H1 (cell line): ENCODE results near the gene GGA1. TPM values are rescaled to one million over a fixed set of nuclear protein-coding genes. Genes with fewer than 3 reads are reported as not detected.

Experiments used
- CTCF ChIA-PET: fragments of 300-600 bp; sonication (Branson Sonifier 250); formaldehyde crosslinking; loops from one replicate; lab custom pipeline; 2021; ENCODE audit not compliant: partially characterized antibody; lab: Charles Lee
- POLR2A ChIA-PET: fragments of 300-600 bp; sonication (Branson Sonifier 250); formaldehyde crosslinking; loops from one replicate; lab custom pipeline; 2021; ENCODE audit warnings: inconsistent platforms; ENCODE audit not compliant: partially characterized antibody; lab: Charles Lee
- DNase-seq, 2 experiments: peaks; one replicate each; pipeline versions ENCODE4 v3.0.0 to v3.0.0-alpha.2; 2010 to 2022; ENCODE audit warnings: low spot score in 2 of 2, low read depth in 1 of 2, mixed read lengths in 1 of 2
- FAIRE-seq: peaks from 2 replicates; lab custom pipeline; 2011; peaks lifted over from hg19 to GRCh38; lab: Jason Lieb, UNC
- H2AFZ ChIP-seq: 2 replicates; pipeline ENCODE4 v1.8.1; 2012; ENCODE audit warnings: low read length, inconsistent platforms
- H2AK5ac ChIP-seq: 2 replicates; pipeline ENCODE4 v1.6.1; 2013; ENCODE audit warnings: low read depth, low read length
- H2BK120ac ChIP-seq: replicated peaks from 2 replicates; pipeline ENCODE3; 2013; ENCODE audit warnings: low read depth, low read length, inconsistent platforms
- H2BK12ac ChIP-seq: 2 replicates; pipeline ENCODE4 v1.6.1; 2013; ENCODE audit warnings: low read depth, low read length
- H2BK15ac ChIP-seq: 2 replicates; pipeline ENCODE4 v1.6.1; 2013; ENCODE audit warnings: low read length
- H2BK20ac ChIP-seq: 2 replicates; pipeline ENCODE4 v1.6.1; 2013; ENCODE audit warnings: low read length
- H2BK5ac ChIP-seq: 2 replicates; pipeline ENCODE4 v1.6.1; 2013; ENCODE audit warnings: low read depth, low read length
- H3K14ac ChIP-seq: 2 replicates; pipeline ENCODE4 v1.6.1; 2013; ENCODE audit warnings: inconsistent platforms; ENCODE audit not compliant: insufficient read length
- H3K18ac ChIP-seq: 2 replicates; pipeline ENCODE4 v1.6.1; 2013; ENCODE audit warnings: low read length; ENCODE audit errors: extremely low read depth
- H3K23ac ChIP-seq: 2 replicates; pipeline ENCODE4 v1.6.1; 2013; ENCODE audit warnings: inconsistent platforms; ENCODE audit not compliant: insufficient read length
- H3K23me2 ChIP-seq: 2 replicates; pipeline ENCODE4 v1.6.1; 2013; ENCODE audit warnings: low read depth, low read length
- H3K27ac ChIP-seq: 2 replicates; pipeline ENCODE4 v1.6.1; 2011; ENCODE audit warnings: low read depth, low read length, inconsistent platforms
- H3K27me3 ChIP-seq, 4 experiments: replicated peaks in 1 of 4; 1 replicate in 1 of 4; 2 replicates in 3 of 4; pipeline versions ENCODE4 v1.6.1 to v1.8.1; 2011 to 2013; ENCODE audit warnings: low read length in 3 of 4, mild to moderate bottlenecking in 3 of 4, inconsistent platforms in 2 of 4, mixed read lengths in 2 of 4, moderate library complexity in 1 of 4; ENCODE audit not compliant: control insufficient read depth in 3 of 4, insufficient read depth in 3 of 4; ENCODE audit errors: extremely low read depth in 1 of 4
- H3K36me3 ChIP-seq, 4 experiments: 2 replicates each; pipeline versions ENCODE4 v1.6.1 to v1.8.1; 2011 to 2013; ENCODE audit warnings: mild to moderate bottlenecking in 4 of 4, low read length in 3 of 4, moderate library complexity in 2 of 4, control low read depth in 1 of 4, inconsistent platforms in 1 of 4; ENCODE audit not compliant: insufficient read depth in 4 of 4, control insufficient read depth in 2 of 4
- H3K4ac ChIP-seq: replicated peaks from 2 replicates; pipeline ENCODE3; 2013; ENCODE audit warnings: low read length, low read depth, mixed read lengths, inconsistent platforms; ENCODE audit not compliant: insufficient read length
- H3K4me1 ChIP-seq, 4 experiments: replicated peaks in 1 of 4; 1 replicate in 1 of 4; 2 replicates in 3 of 4; pipeline versions ENCODE4 v1.6.1 to v1.8.1; 2011 to 2013; ENCODE audit warnings: low read length in 3 of 4, inconsistent platforms in 2 of 4, mixed read lengths in 1 of 4; ENCODE audit not compliant: insufficient read depth in 4 of 4, control insufficient read depth in 3 of 4
- H3K4me2 ChIP-seq, 2 experiments: 2 replicates each; pipeline versions ENCODE4 v1.6.1 to v1.8.1; 2011 to 2013; ENCODE audit warnings: low read depth in 2 of 2, low read length in 2 of 2, control low read depth in 1 of 2, inconsistent platforms in 1 of 2, mild to moderate bottlenecking in 1 of 2; ENCODE audit not compliant: insufficient read depth in 1 of 2
- H3K4me3 ChIP-seq, 4 experiments: fragments of 200-600, 300-600 bp in 1 of 4; sonication (generic), shearing (Covaris generic), sonication (Bioruptor Twin) in 1 of 4; 2 replicates each; pipeline versions ENCODE4 v1.5.1 to v1.8.1; 2011 to 2016; ENCODE audit warnings: low read length in 4 of 4, low read depth in 3 of 4, control low read depth in 2 of 4, inconsistent platforms in 2 of 4, mild to moderate bottlenecking in 2 of 4, mixed read lengths in 1 of 4, moderate library complexity in 1 of 4; ENCODE audit not compliant: insufficient read depth in 2 of 4; ENCODE audit errors: extremely low read depth in 1 of 4
- H3K56ac ChIP-seq: replicated peaks from 2 replicates; pipeline ENCODE3; 2013; ENCODE audit warnings: low read depth, mild to moderate bottlenecking, mixed read lengths, low read length, inconsistent platforms; ENCODE audit not compliant: insufficient read length
- H3K79me1 ChIP-seq: 2 replicates; pipeline ENCODE4 v1.6.1; 2013; ENCODE audit warnings: low read depth, low read length, control low read depth
- H3K79me2 ChIP-seq, 2 experiments: 2 replicates each; pipeline versions ENCODE4 v1.6.1 to v1.8.1; 2012 to 2013; ENCODE audit warnings: low read length in 2 of 2, mild to moderate bottlenecking in 2 of 2, inconsistent platforms in 1 of 2; ENCODE audit not compliant: insufficient read depth in 2 of 2, control insufficient read depth in 1 of 2
- H3K9ac ChIP-seq, 4 experiments: replicated peaks in 1 of 4; 1 replicate in 1 of 4; 2 replicates in 3 of 4; pipeline versions ENCODE4 v1.6.1 to v1.8.1; 2011 to 2013; ENCODE audit warnings: low read depth in 3 of 4, low read length in 3 of 4, control low read depth in 2 of 4, mild to moderate bottlenecking in 2 of 4, moderate library complexity in 2 of 4, inconsistent platforms in 1 of 4; ENCODE audit errors: extremely low read depth in 1 of 4
- H3K9me3 ChIP-seq, 2 experiments: 2 replicates each; pipeline versions ENCODE4 v1.6.1 to v1.8.1; 2012 to 2013; ENCODE audit warnings: mild to moderate bottlenecking in 2 of 2, moderate library complexity in 2 of 2, control low read depth in 1 of 2, inconsistent platforms in 1 of 2, low read depth in 1 of 2, low read length in 1 of 2, mixed read lengths in 1 of 2; ENCODE audit not compliant: insufficient read depth in 2 of 2
- H4K20me1 ChIP-seq, 2 experiments: replicated peaks in 1 of 2; 2 replicates each; pipeline versions ENCODE3 to v1.8.1; 2011 to 2013; ENCODE audit warnings: inconsistent platforms in 2 of 2, low read length in 2 of 2, mild to moderate bottlenecking in 1 of 2; ENCODE audit not compliant: insufficient read depth in 2 of 2, control insufficient read depth in 1 of 2
- H4K5ac ChIP-seq: 2 replicates; pipeline ENCODE4 v1.6.1; 2013; ENCODE audit warnings: low read length, low read depth, mixed read lengths, inconsistent platforms; ENCODE audit not compliant: insufficient read length
- H4K8ac ChIP-seq: 2 replicates; pipeline ENCODE4 v1.8.0; 2013; ENCODE audit warnings: mild to moderate bottlenecking, moderate library complexity, low read length, inconsistent platforms; ENCODE audit not compliant: insufficient read depth; ENCODE audit errors: extremely low read depth
- H4K91ac ChIP-seq: replicated peaks from 2 replicates; pipeline ENCODE3; 2013; ENCODE audit warnings: low read length, mixed read lengths, inconsistent platforms; ENCODE audit not compliant: insufficient read length
- EGR1 ChIP-seq: IDR thresholded peaks from 2 replicates; pipeline ENCODE4 v1.6.1; 2011; ENCODE audit warnings: low read depth, low read length, borderline replicate concordance
- NANOG ChIP-seq: IDR thresholded peaks from 2 replicates; pipeline ENCODE4 v1.6.1; 2011; ENCODE audit warnings: low read length, low read depth, mild to moderate bottlenecking, inconsistent platforms; ENCODE audit not compliant: insufficient read depth, poor library complexity, severe bottlenecking
- SP1 ChIP-seq: IDR thresholded peaks from 2 replicates; pipeline ENCODE4 v1.6.1; 2011; ENCODE audit warnings: low read depth, low read length
- TBP ChIP-seq: IDR thresholded peaks from 2 replicates; pipeline ENCODE4 v1.6.1; 2011; ENCODE audit warnings: low read depth, low read length, improper control_type of control experiment
- WGBS, 2 experiments: shearing (Covaris generic) in 1 of 2; methylation state at CpG; one replicate each; pipeline versions ENCODE4 v1.1.6 to v1.1.7; 2013 to 2015; ENCODE audit warnings: low lambda C conversion rate in 2 of 2, mixed read lengths in 2 of 2, inconsistent platforms in 1 of 2, low coverage in 1 of 2, missing lambda C conversion rate in 1 of 2; ENCODE audit not compliant: insufficient replicate concordance in 2 of 2, insufficient coverage in 1 of 2, insufficient read length in 1 of 2; ENCODE audit errors: extremely low coverage in 1 of 2, missing lambda C conversion rate in 1 of 2; 5-methylcytosine and 5-hydroxymethylcytosine counted together
- polyA plus RNA-seq, 7 experiments: library from polyadenylated mRNA; depleted of rRNA in 3 of 7; stranded (reverse) in 5 of 7; unstranded in 2 of 7; fragments of >200 nt in 5 of 7; fragments of 200-250 nt in 2 of 7; gene quantifications; 1 replicate in 5 of 7; 2 replicates in 1 of 7; 4 replicates in 1 of 7; pipeline versions ENCODE4 v1.2.1 to v1.2.3, GENCODE V29; 2011 to 2013; ENCODE audit warnings: missing spikeins in 2 of 7, mixed read lengths in 2 of 7
- total RNA-seq: library from RNA; stranded (reverse); fragmentation: NEBNext Ultra II Directional; extraction: Animal tissue kit (Norgen Biotek cat#: 25700); gene quantifications from 2 replicates; pipeline ENCODE4 v1.2.1, GENCODE V29; 2021

GGA1 gene
- total and polyA plus RNA-seq, 2 of the 8 experiments (the other 6 are each of a cell fraction or from before 2014, with no cell fraction given), result 49.3 to 57.2 TPM

DNA sequence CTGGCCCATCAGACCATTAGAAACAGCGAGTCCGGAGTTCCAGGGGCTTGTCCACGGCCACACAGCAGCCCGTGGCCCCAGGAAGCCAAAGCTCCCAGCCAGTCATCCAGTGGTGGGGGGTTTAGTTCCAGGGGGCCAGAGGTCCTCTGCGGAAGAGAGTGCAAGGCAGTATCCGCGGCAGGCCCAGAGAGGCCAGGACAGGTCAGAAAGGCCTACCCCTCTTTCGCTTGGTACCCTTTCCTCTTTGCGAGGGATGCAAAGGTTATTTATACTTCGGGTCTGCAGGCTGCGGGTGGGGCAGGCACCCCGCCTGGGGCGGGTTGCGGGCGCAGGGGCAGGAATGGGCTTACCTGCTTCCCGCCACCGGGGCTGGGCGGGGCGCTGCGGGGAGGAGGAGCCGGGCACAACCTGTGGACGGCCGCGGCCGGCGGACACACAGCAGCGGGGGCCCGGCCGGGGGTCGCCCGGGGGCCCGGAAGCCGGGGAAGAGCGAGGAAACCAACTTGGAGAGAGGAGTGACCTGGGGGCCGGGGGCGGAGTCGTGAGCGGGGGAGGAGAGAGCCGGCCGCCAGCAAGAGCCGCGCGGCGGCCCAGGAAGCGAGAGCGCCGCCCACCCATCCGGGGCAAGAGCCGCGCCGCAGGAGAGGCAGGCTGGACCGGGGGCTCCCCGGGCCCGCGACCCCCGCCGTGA, 30.6 kb downstream of the GGA1 start, which contains the start of gene SH3BP1:
SH3BP1 (plus strand) TSS at position 600 of the 691 bp plus-strand sequence. CDS start 119 bp downstream, outside the sequence.
- Histone ChIP-seq H2BK120ac (peak within 1 kb of the TSS; percentile 55), H3K9me3 (no peaks in the 10 kb centered on the region), H3K27me3 (no peaks in the 10 kb centered on the region), H3K4me3 (peak within 1 kb of the TSS; percentile 77 to 91 (median 84)), H3K14ac (no peak within 1 kb of the TSS), H2BK12ac (peak within 1 kb of the TSS; percentile 87; the same call in 1 of the 2 replicates), H2AK5ac (0 out of 2 replicates have a peak within 1 kb of the TSS, but pooled peaks have one; percentile 24), H4K91ac (peak within 1 kb of the TSS; percentile 44), H3K9ac (peak within 1 kb of the TSS; percentile 1 to 72 (median 60); a peak in 6 of 7 replicates), H2AFZ (no peak within 1 kb of the TSS; the same call in 1 of the 2 replicates), H3K23ac (no peak within 1 kb of the TSS), H3K56ac (peak within 1 kb of the TSS; percentile 60), H4K20me1 (peaks cover 0 to 10% of the 10 kb centered on the region in 2 experiments), H3K79me1 (0 out of 2 replicates have a peak, but pooled peaks cover 2% of the 10 kb centered on the region), H2BK15ac (peak within 1 kb of the TSS; percentile 81; the same call in 1 of the 2 replicates), H4K8ac (peak within 1 kb of the TSS; percentile 7), H3K4ac (peak within 1 kb of the TSS; percentile 82), H3K79me2 (no peaks in the 10 kb centered on the region; a peak in 1 of 4 replicates), H3K4me1 (peaks cover 3 to 27% (median 19%) of the 10 kb centered on the region in 4 experiments), H3K4me2 (peak within 1 kb of the TSS; percentile 86 to 99), H2BK20ac (no peak within 1 kb of the TSS), H3K23me2 (peaks cover 8% of the 10 kb centered on the region), H3K36me3 (peaks cover 0 to 5% (median 1%) of the 10 kb centered on the region in 4 experiments; a peak in 3 of 8 replicates), H2BK5ac (peak within 1 kb of the TSS; percentile 83; the same call in 1 of the 2 replicates), H3K27ac (no peak within 1 kb of the TSS), H4K5ac (peak within 1 kb of the TSS; percentile 49), H3K18ac (peak within 1 kb of the TSS; percentile 97)
- DNase-seq (peak in 1 of 2 experiments; percentile 86), FAIRE-seq (no peak)
- TF ChIP-seq SP1, result no peak
- TF ChIP-seq NANOG, result peak; percentile 7
- TF ChIP-seq EGR1, result peak; percentile 81
- TF ChIP-seq TBP, result 0 out of 2 replicates have a peak, but pooled peaks have one; percentile 13
- ChIA-PET POLR2A (interaction anchor here (1.0 to 2.2 kb wide), 11 partner anchors 9 to 83 kb away, joined by 3 to 8 read pairs (median 4); partner anchors contain the start of gene TRIOBP), CTCF (interaction anchor here (0.9 to 11.4 kb wide), 6 partner anchors 8 to 130 kb away, joined by 3 to 261 read pairs (median 38); partner anchors contain the start of genes GGA1, LGALS1, NOL12 and PDXP)
- WGBS, 2 experiments, result 20% methylated on average over 15 of the region's 57 CpGs; no CpG with 5 or more reads in 1 of the 2 experiments
